Small intestine (tissue), 7 donors: ENCODE results near the gene FKBP5. TPM values are rescaled to one million over a fixed set of nuclear protein-coding genes. Genes with fewer than 3 reads are reported as not detected.

Source experiments
- DNase-seq, 2 donors: peaks; one replicate each; pipeline versions ENCODE4 v3.0.0 to v3.0.0-alpha.2; 2013
- FAIRE-seq: peaks from 2 replicates; lab custom pipeline; 2012; peaks lifted over from hg19 to GRCh38; lab: Jason Lieb, UNC
- H3K27ac ChIP-seq, 3 donors: one replicate each; pipeline ENCODE4 v1.5.1; 2013; ENCODE audit warnings: low read length in 2 of 3, mild to moderate bottlenecking in 2 of 3, control low read depth in 1 of 3, inconsistent platforms in 1 of 3, low read depth in 1 of 3, moderate library complexity in 1 of 3
- H3K27me3 ChIP-seq, 3 donors: one replicate each; pipeline ENCODE4 v1.6.1; 2013; ENCODE audit warnings: low read length in 3 of 3, inconsistent platforms in 1 of 3; ENCODE audit not compliant: control insufficient read depth in 3 of 3, insufficient read depth in 3 of 3
- H3K36me3 ChIP-seq, 3 donors: one replicate each; pipeline ENCODE4 v1.6.1; 2013; ENCODE audit warnings: low read length in 3 of 3, inconsistent platforms in 1 of 3, low read depth in 1 of 3, mild to moderate bottlenecking in 1 of 3, moderate library complexity in 1 of 3; ENCODE audit not compliant: control insufficient read depth in 3 of 3, insufficient read depth in 2 of 3
- H3K4me1 ChIP-seq, 3 donors: one replicate each; pipeline ENCODE4 v1.6.1; 2013; ENCODE audit warnings: low read length in 2 of 3, inconsistent platforms in 1 of 3, low read depth in 1 of 3, mild to moderate bottlenecking in 1 of 3, moderate library complexity in 1 of 3; ENCODE audit not compliant: control insufficient read depth in 3 of 3, insufficient read depth in 2 of 3
- H3K4me3 ChIP-seq, 3 donors: one replicate each; pipeline ENCODE4 v1.5.1; 2013; ENCODE audit warnings: low read length in 3 of 3, control low read depth in 1 of 3, inconsistent platforms in 1 of 3, low read depth in 1 of 3, mild to moderate bottlenecking in 1 of 3, moderate library complexity in 1 of 3
- H3K9me3 ChIP-seq, 2 donors: one replicate each; pipeline ENCODE4 v1.6.1; 2013; ENCODE audit warnings: low read depth in 1 of 2, low read length in 1 of 2; ENCODE audit not compliant: control insufficient read depth in 2 of 2, insufficient read depth in 1 of 2
- WGBS, 3 donors: extraction: QIAGEN DNeasy Blood & Tissue Kit; methylation state at CpG; one replicate each; pipeline ENCODE4 v1.1.7; 2013; 5-methylcytosine and 5-hydroxymethylcytosine counted together
- polyA plus RNA-seq, 4 donors: library from polyadenylated mRNA; stranded (reverse) in 3 of 4; unstranded in 1 of 4; fragments of 200-250 nt in 3 of 4; fragments of 120-200 nt in 1 of 4; gene quantifications; one replicate each; pipeline versions ENCODE4 v1.2.1 to v1.2.3, GENCODE V29; 2013
- donor health status: healthy with polysubstance abuse.
- donor health status: control.
- donor health status: control.
- donor health status: Bipolar disorder and iron deficiency.
- donor health status: healthy.

FKBP5 gene
- polyA plus RNA-seq, 4 donors: 8.7 to 150 (median 88.9) TPM

- FAIRE-seq: no peak
- Histone ChIP-seq H3K36me3 (no peaks in the 10 kb centered on the region), H3K27ac (no peak overlapping the region), H3K4me1 (no peaks in the 10 kb centered on the region), H3K27me3 (peaks cover 0 to 6% (median 0%) of the 10 kb centered on the region in 3 donors), H3K4me3 (no peak overlapping the region), H3K9me3 (peaks cover 0 to 6% of the 10 kb centered on the region in 2 donors)
- no peak for DNase-seq
- WGBS, 3 donors: 73 to 83% (median 82%) methylated on average over 8 of the region's 8 CpGs
These were observed 121.9 kb downstream of the FKBP5 start for GRCh38 chr6:35566794-35567193.

- no peak for FAIRE-seq
- no peak for DNase-seq
- Histone ChIP-seq H3K4me1 (no peaks in the 10 kb centered on the region), H3K9me3 (peaks cover 0 to 6% of the 10 kb centered on the region in 2 donors), H3K36me3 (no peaks in the 10 kb centered on the region), H3K27ac (no peak overlapping the region), H3K4me3 (no peak overlapping the region), H3K27me3 (peaks cover 0 to 6% (median 0%) of the 10 kb centered on the region in 3 donors)
These were observed 124.0 kb downstream of the FKBP5 start for GRCh38 chr6:35564733-35565132.

- peaks cover 0 to 6% of the 10 kb centered on the region in 2 donors for H3K9me3 ChIP-seq
- DNase-seq (no peak), FAIRE-seq (no peak)
- peaks cover 0 to 6% (median 0%) of the 10 kb centered on the region in 3 donors for H3K27me3 ChIP-seq
- no peak overlapping the region for H3K27ac ChIP-seq
- no peaks in the 10 kb centered on the region for H3K4me1 ChIP-seq
- no peaks in the 10 kb centered on the region for H3K36me3 ChIP-seq
- H3K4me3 ChIP-seq: no peak overlapping the region
- 67 to 75% (median 73%) methylated on average over 11 of the region's 11 CpGs for WGBS, 3 donors
These were observed 126.7 kb downstream of the FKBP5 start for GRCh38 chr6:35562060-35562459.

- Histone ChIP-seq H3K36me3 (no peaks in the 10 kb centered on the region), H3K27ac (no peak overlapping the region), H3K27me3 (peaks cover 0 to 6% (median 0%) of the 10 kb centered on the region in 3 donors), H3K9me3 (no peaks in the 10 kb centered on the region), H3K4me3 (no peak overlapping the region), H3K4me1 (no peaks in the 10 kb centered on the region)
- FAIRE-seq (no peak), DNase-seq (no peak)
- 71 to 89% (median 74%) methylated on average over 5 of the region's 5 CpGs for WGBS, 3 donors
These were observed 127.6 kb downstream of the FKBP5 start for GRCh38 chr6:35561113-35561512.

- H3K4me1 ChIP-seq: no peaks in the 10 kb centered on the region
These were observed 130.1 kb downstream of the FKBP5 start for GRCh38 chr6:35558571-35558970.

GRCh38 chr6:35557239-35557638 lies 131.5 kb downstream of the FKBP5 start:
- no peaks in the 10 kb centered on the region for H3K36me3 ChIP-seq
- FAIRE-seq (no peak), DNase-seq (no peak)
- no peaks in the 10 kb centered on the region for H3K27me3 ChIP-seq
- H3K27ac ChIP-seq: no peak overlapping the region
- no peak overlapping the region for H3K4me3 ChIP-seq
- peaks cover 0 to 3% of the 10 kb centered on the region in 2 donors for H3K9me3 ChIP-seq
- H3K4me1 ChIP-seq: no peaks in the 10 kb centered on the region
- 74 to 80% (median 76%) methylated on average over 6 of the region's 6 CpGs for WGBS, 3 donors

More at GRCh38 chr6:35558571-35558970, 130.1 kb downstream of the FKBP5 start:
- WGBS, 3 donors: 77 to 83% (median 81%) methylated on average over 12 of the region's 12 CpGs
- H3K36me3 ChIP-seq: no peaks in the 10 kb centered on the region
- FAIRE-seq (no peak), DNase-seq (no peak)
- H3K9me3 ChIP-seq: no peaks in the 10 kb centered on the region
- no peak overlapping the region for H3K4me3 ChIP-seq
- no peaks in the 10 kb centered on the region for H3K27me3 ChIP-seq
- H3K27ac ChIP-seq: no peak overlapping the region

- 86 to 88% (median 88%) methylated on average over 4 of the region's 4 CpGs for WGBS, 3 donors
- H3K4me1 ChIP-seq: no peaks in the 10 kb centered on the region
- H3K36me3 ChIP-seq: no peaks in the 10 kb centered on the region
- no peak overlapping the region for H3K4me3 ChIP-seq
- FAIRE-seq (no peak), DNase-seq (no peak)
- H3K27ac ChIP-seq: no peak overlapping the region
- H3K9me3 ChIP-seq: peaks cover 0 to 8% of the 10 kb centered on the region in 2 donors
- H3K27me3 ChIP-seq: no peaks in the 10 kb centered on the region
These were observed 133.9 kb downstream of the FKBP5 start for GRCh38 chr6:35554811-35555210.

- no peaks in the 10 kb centered on the region for H3K36me3 ChIP-seq
- no peak overlapping the region for H3K4me3 ChIP-seq
- WGBS, 3 donors: 64 to 82% (median 72%) methylated on average over 6 of the region's 6 CpGs
- H3K27me3 ChIP-seq: no peaks in the 10 kb centered on the region
- DNase-seq: no peak
- H3K27ac ChIP-seq: no peak overlapping the region
- H3K9me3 ChIP-seq: peaks cover 0 to 12% of the 10 kb centered on the region in 2 donors
- FAIRE-seq: no peak
- no peaks in the 10 kb centered on the region for H3K4me1 ChIP-seq
These were observed 135.4 kb downstream of the FKBP5 start for GRCh38 chr6:35553315-35553714.

- Histone ChIP-seq H3K27ac (no peak overlapping the region), H3K4me1 (no peaks in the 10 kb centered on the region), H3K27me3 (peaks cover 0 to under 1% (median 0%) of the 10 kb centered on the region in 3 donors), H3K9me3 (peaks cover 0 to 12% of the 10 kb centered on the region in 2 donors), H3K36me3 (no peaks in the 10 kb centered on the region), H3K4me3 (no peak overlapping the region)
- DNase-seq (peak; percentile 27 to 59), FAIRE-seq (no peak)
- WGBS, 3 donors: 61 to 67% (median 65%) methylated on average over 5 of the region's 5 CpGs
These were observed 136.3 kb downstream of the FKBP5 start for GRCh38 chr6:35552285-35552917.
